Smooth muscle cell (in vitro differentiated cells): ENCODE results near the gene MLLT10. TPM values are rescaled to one million over a fixed set of nuclear protein-coding genes. Genes with fewer than 3 reads are reported as not detected.
A peak's percentile ranks its signal among the peaks of the same experiment; 100 is the strongest.

Experiments used
- DNase-seq: peaks from one replicate; lab custom pipeline; 2025; ENCODE audit not compliant: unreplicated experiment; lab: John Stamatoyannopoulos, UW
- H2AFZ ChIP-seq: fragments of 200-600 bp; sonication (generic); 2 replicates; pipeline ENCODE4 v1.6.0; 2016; ENCODE audit warnings: antibody characterized with exemption, low read depth, mild to moderate bottlenecking
- H3F3A ChIP-seq: fragments of 200-600 bp; sonication (generic); 2 replicates; pipeline ENCODE4 v1.6.0; 2017; ENCODE audit warnings: antibody characterized with exemption, low read depth
- H3K27ac ChIP-seq: fragments of 200-600 bp; sonication (generic); 2 replicates; pipeline ENCODE4 v1.5.1; 2016; ENCODE audit warnings: low read depth, mild to moderate bottlenecking
- H3K27me3 ChIP-seq: fragments of 200-600 bp; sonication (generic); 2 replicates; pipeline ENCODE4 v1.6.1; 2016; ENCODE audit warnings: low read depth, mild to moderate bottlenecking
- H3K36me3 ChIP-seq: fragments of 200-600 bp; sonication (generic); 2 replicates; pipeline ENCODE4 v1.5.1; 2016; ENCODE audit warnings: low read depth
- H3K4me1 ChIP-seq: fragments of 200-600 bp; sonication (generic); 2 replicates; pipeline ENCODE4 v1.5.1; 2016; ENCODE audit warnings: low read depth
- H3K4me2 ChIP-seq: fragments of 200-600 bp; sonication (generic); 2 replicates; pipeline ENCODE4 v1.6.0; 2016; ENCODE audit warnings: mild to moderate bottlenecking
- H3K4me3 ChIP-seq: fragments of 200-600 bp; sonication (generic); 2 replicates; pipeline ENCODE4 v1.5.1; 2016; ENCODE audit warnings: mild to moderate bottlenecking
- H3K79me2 ChIP-seq: fragments of 200-600 bp; sonication (generic); 2 replicates; pipeline ENCODE4 v1.6.0; 2016; ENCODE audit warnings: low read depth, mild to moderate bottlenecking
- H3K9ac ChIP-seq: fragments of 200-600 bp; sonication (generic); 2 replicates; pipeline ENCODE4 v1.6.0; 2016; ENCODE audit warnings: low read depth
- H3K9me3 ChIP-seq: fragments of 200-600 bp; sonication (generic); replicated peaks from 2 replicates; pipeline ENCODE4 v1.5.1; 2016; ENCODE audit warnings: low read depth
- H4K20me1 ChIP-seq: fragments of 200-600 bp; sonication (generic); 2 replicates; pipeline ENCODE4 v1.6.0; 2016; ENCODE audit warnings: low read depth
- WGBS: methylation state at CpG from one replicate; pipeline ENCODE4 v1.1.7; 2016; ENCODE audit warnings: low lambda C conversion rate; 5-methylcytosine and 5-hydroxymethylcytosine counted together
- polyA plus RNA-seq: library from polyadenylated mRNA; unstranded; fragments of >200 nt; fragmentation: Nextera tagmentation; extraction: Ambion mirVana; gene quantifications from 2 replicates; pipeline ENCODE4 v1.2.1, GENCODE V29; 2016
- total RNA-seq: library from RNA; depleted of rRNA; stranded (reverse); fragments of >200 nt; gene quantifications from 2 replicates; pipeline ENCODE4 v1.2.3, GENCODE V29; 2014
- TF ChIP-seq, protein P1 (sequence below): fragments of 200-600 bp; sonication (generic); IDR thresholded peaks from 2 replicates; pipeline ENCODE4 v1.5.1; 2017; ENCODE audit warnings: borderline replicate concordance, mild to moderate bottlenecking, antibody characterized with exemption; ENCODE audit not compliant: insufficient read depth, poor library complexity, severe bottlenecking

MLLT10 gene
- total and polyA plus RNA-seq, 2 experiments from 2014 or later, result 6.8 to 43.6 TPM

DNA sequence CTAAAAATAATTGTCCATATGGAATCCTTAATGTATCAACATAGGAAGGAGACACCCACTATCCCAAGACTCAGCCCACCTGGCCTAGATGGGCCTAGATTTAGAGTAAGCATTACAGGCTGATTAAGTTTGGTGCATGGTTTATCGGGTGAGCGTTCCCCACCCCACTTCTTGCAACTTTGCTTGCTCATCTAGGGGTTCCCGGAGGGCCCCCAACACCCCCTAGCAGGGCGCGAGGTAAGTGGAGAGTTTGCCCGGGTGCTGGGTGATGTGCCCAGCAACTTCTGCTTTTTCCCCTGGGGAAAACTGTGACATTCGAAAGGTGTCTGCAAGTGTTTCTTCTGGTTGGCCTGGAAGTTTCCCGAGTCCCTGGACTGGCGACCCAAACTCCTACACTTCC lies 40.2 kb upstream of the MLLT10 start:
- Histone ChIP-seq H3K27me3 (no peaks in the 10 kb centered on the region), H3K9ac (no peak overlapping the region), H3F3A (peaks cover 4% of the 10 kb centered on the region), H3K27ac (no peak overlapping the region), H3K36me3 (no peaks in the 10 kb centered on the region), H3K4me3 (peak overlapping the region; percentile 79), H3K4me2 (peak overlapping the region; percentile 100), H4K20me1 (no peaks in the 10 kb centered on the region), H3K4me1 (peaks cover 34% of the 10 kb centered on the region), H3K9me3 (no peaks in the 10 kb centered on the region), H3K79me2 (peaks cover 12% of the 10 kb centered on the region), H2AFZ (peak overlapping the region; percentile 68)
- WGBS, result 88% methylated on average over 9 of the region's 9 CpGs
- DNase-seq, result no peak
- TF ChIP-seq, protein P1, sequence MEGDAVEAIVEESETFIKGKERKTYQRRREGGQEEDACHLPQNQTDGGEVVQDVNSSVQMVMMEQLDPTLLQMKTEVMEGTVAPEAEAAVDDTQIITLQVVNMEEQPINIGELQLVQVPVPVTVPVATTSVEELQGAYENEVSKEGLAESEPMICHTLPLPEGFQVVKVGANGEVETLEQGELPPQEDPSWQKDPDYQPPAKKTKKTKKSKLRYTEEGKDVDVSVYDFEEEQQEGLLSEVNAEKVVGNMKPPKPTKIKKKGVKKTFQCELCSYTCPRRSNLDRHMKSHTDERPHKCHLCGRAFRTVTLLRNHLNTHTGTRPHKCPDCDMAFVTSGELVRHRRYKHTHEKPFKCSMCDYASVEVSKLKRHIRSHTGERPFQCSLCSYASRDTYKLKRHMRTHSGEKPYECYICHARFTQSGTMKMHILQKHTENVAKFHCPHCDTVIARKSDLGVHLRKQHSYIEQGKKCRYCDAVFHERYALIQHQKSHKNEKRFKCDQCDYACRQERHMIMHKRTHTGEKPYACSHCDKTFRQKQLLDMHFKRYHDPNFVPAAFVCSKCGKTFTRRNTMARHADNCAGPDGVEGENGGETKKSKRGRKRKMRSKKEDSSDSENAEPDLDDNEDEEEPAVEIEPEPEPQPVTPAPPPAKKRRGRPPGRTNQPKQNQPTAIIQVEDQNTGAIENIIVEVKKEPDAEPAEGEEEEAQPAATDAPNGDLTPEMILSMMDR, result no peak

DNA sequence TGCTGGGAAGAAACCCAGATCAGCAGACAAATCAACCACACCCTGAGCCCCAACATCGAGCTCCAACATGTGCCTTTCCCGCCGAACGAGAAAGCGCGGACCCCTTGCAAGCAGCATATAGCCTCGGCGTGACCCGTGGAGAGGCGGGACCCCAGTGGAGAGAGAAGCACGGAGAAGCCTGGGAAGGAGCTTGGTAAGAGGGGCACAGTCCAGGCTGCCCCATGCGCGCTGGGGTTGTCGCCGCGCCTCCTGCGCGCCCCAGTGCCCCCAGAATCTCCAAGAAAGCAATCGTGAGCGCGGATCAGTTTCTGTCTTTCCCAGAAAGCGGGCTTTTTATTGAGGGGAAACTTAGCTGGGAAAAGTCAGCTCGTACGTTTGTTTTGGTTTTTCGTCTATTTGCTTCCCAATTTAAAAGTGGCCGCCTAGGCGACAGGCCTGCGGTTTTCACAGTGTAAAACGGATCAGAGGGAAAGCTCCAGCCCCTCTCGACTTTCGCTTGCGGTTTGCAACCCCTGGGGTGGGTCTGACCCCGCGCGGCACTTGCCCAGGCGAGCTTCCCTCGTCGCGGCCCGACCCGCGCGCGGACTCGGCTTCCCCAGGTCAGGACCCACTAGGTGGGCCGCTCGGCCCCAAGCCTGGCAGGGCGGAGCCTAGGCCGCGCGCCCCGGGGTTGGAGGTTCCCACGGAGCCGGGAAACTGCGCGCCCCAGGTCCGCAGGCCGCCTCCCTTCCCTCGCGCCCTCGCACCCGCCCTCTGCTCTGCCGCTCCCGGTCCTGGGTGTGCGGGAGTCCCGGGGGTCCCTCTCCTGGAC lies 39.6 kb upstream of the MLLT10 start:
- TF ChIP-seq, protein P1, result no peak
- H3K9ac ChIP-seq, result peak overlapping the region; percentile 11
- H3K4me3 ChIP-seq, result peak overlapping the region; percentile 79
- peak overlapping the region; percentile 39 for H3K27ac ChIP-seq
- H3K27me3 ChIP-seq, result no peaks in the 10 kb centered on the region
- peaks cover 4% of the 10 kb centered on the region for H3F3A ChIP-seq
- H3K4me2 ChIP-seq, result peak overlapping the region; percentile 100
- 23% methylated on average over 61 of the region's 66 CpGs for WGBS
- DNase-seq, result no peak
- peak overlapping the region; percentile 68 for H2AFZ ChIP-seq
- no peaks in the 10 kb centered on the region for H4K20me1 ChIP-seq
- peaks cover 16% of the 10 kb centered on the region for H3K79me2 ChIP-seq
- no peaks in the 10 kb centered on the region for H3K36me3 ChIP-seq
- peaks cover 35% of the 10 kb centered on the region for H3K4me1 ChIP-seq
- no peaks in the 10 kb centered on the region for H3K9me3 ChIP-seq

DNA sequence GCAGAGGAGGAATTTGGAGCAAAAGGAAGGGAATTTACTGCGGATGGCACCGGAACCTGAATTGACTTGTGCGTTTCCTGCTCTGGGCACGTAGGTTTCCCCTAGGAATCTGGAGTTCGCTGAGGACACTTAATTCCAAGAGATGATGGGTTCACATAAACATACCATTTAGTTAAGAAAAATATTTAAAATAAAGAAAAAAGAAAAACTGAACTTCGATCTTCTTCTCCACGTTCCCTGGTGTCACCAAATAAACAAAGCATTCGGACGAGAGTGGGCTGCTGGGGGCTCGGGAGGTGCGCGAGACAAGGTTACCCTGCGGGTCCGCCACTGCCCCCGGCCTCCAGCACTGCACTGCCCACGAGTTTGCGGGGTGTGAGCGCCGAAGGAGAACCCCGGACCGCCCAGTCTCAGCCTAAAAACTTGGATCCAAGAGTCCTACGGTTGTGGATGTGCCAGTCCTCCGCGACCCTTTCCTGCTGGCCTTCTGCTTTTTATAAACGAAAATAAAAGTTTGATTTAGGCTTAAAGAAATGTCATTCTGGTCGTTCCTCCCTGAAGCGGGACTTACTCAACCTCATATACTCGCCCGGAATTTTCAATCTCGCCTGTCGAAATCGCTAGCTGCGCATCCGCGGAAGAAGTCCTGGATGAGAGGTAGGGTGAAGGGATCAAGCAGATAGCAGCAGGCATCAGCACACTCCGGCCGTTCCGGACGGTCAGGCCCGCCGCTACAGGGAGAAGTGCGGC lies 38.9 kb upstream of the MLLT10 start:
- no peaks in the 10 kb centered on the region for H3K9me3 ChIP-seq
- peak overlapping the region; percentile 68 for H2AFZ ChIP-seq
- WGBS, result 2% methylated on average over 42 of the region's 42 CpGs
- TF ChIP-seq, protein P1, result peak; percentile 8
- peaks cover 21% of the 10 kb centered on the region for H3K79me2 ChIP-seq
- H3K36me3 ChIP-seq, result no peaks in the 10 kb centered on the region
- H3K4me1 ChIP-seq, result peaks cover 40% of the 10 kb centered on the region
- peak overlapping the region; percentile 100 for H3K4me2 ChIP-seq
- H3K4me3 ChIP-seq, result peak overlapping the region; percentile 79
- no peaks in the 10 kb centered on the region for H4K20me1 ChIP-seq
- no peak for DNase-seq
- H3K27ac ChIP-seq, result peak overlapping the region; percentile 39
- H3K9ac ChIP-seq, result peak overlapping the region; percentile 11
- H3K27me3 ChIP-seq, result no peaks in the 10 kb centered on the region
- H3F3A ChIP-seq, result peaks cover 4% of the 10 kb centered on the region
